Osteoblast (primary cell): ENCODE measurements around the gene RDH12. TPM values are rescaled to one million over a fixed set of nuclear protein-coding genes. Genes with fewer than 3 reads are reported as not detected.
A peak's percentile ranks its signal among the peaks of the same experiment; 100 is the strongest.
"Not testable (repeated sequence)": the region's sequence is repeated elsewhere in the genome, so short reads cannot be mapped to it uniquely, and the experiment has no call there.

Experiments used
- DNase-seq: peaks from one replicate; pipeline ENCODE4 v3.0.0; 2011; ENCODE audit warnings: low spot score, mixed read lengths; ENCODE audit not compliant: insufficient read length; ENCODE audit errors: missing footprints
- H2AFZ ChIP-seq: 2 replicates; pipeline ENCODE4 v1.6.0; 2011; ENCODE audit warnings: mild to moderate bottlenecking, low read length
- H3K27ac ChIP-seq: 2 replicates; pipeline ENCODE4 v1.5.1; 2011; ENCODE audit warnings: mild to moderate bottlenecking, low read depth, low read length, moderate library complexity
- H3K27me3 ChIP-seq: 2 replicates; pipeline ENCODE4 v1.6.0; 2012; ENCODE audit warnings: mild to moderate bottlenecking, control low read depth, inconsistent platforms, low read length, moderate library complexity; ENCODE audit not compliant: insufficient read depth
- H3K36me3 ChIP-seq: 2 replicates; pipeline ENCODE4 v1.5.1; 2011; ENCODE audit warnings: mild to moderate bottlenecking, low read length, control low read depth, moderate library complexity; ENCODE audit not compliant: insufficient read depth
- H3K4me1 ChIP-seq: 2 replicates; pipeline ENCODE4 v1.5.1; 2011; ENCODE audit warnings: mild to moderate bottlenecking, low read length, control low read depth, moderate library complexity; ENCODE audit not compliant: insufficient read depth
- H3K4me2 ChIP-seq: 2 replicates; pipeline ENCODE4 v1.6.0; 2011; ENCODE audit warnings: mild to moderate bottlenecking, low read length; ENCODE audit not compliant: insufficient read depth
- H3K4me3 ChIP-seq: fragments of 200-600 bp; sonication (generic); 3 replicates; pipeline ENCODE4 v1.5.1; 2012; ENCODE audit warnings: mild to moderate bottlenecking, low read length, inconsistent platforms; ENCODE audit not compliant: insufficient read depth
- H3K79me2 ChIP-seq: 2 replicates; pipeline ENCODE4 v1.6.0; 2012; ENCODE audit warnings: mild to moderate bottlenecking, low read length, control low read depth, inconsistent platforms; ENCODE audit not compliant: insufficient read depth
- H3K9me3 ChIP-seq: 2 replicates; pipeline ENCODE4 v1.5.1; 2011; ENCODE audit warnings: low read depth, low read length, control low read depth
- H4K20me1 ChIP-seq: 2 replicates; pipeline ENCODE4 v1.6.0; 2012; ENCODE audit warnings: mild to moderate bottlenecking, low read length, control low read depth; ENCODE audit not compliant: insufficient read depth
- total RNA-seq: library from RNA; depleted of rRNA; stranded (reverse); fragments of >200 nt; gene quantifications from 2 replicates; pipeline ENCODE4 v1.2.3, GENCODE V29; 2012
- TF ChIP-seq, protein P1 (sequence below): IDR thresholded peaks from 2 replicates; pipeline ENCODE4 v1.5.1; 2011; ENCODE audit warnings: mild to moderate bottlenecking, low read depth, low read length, moderate library complexity; ENCODE audit errors: extremely low read depth

RDH12 gene
- total RNA-seq: 0.29 TPM in 1 of 2 replicates, not detected in the other

DNA sequence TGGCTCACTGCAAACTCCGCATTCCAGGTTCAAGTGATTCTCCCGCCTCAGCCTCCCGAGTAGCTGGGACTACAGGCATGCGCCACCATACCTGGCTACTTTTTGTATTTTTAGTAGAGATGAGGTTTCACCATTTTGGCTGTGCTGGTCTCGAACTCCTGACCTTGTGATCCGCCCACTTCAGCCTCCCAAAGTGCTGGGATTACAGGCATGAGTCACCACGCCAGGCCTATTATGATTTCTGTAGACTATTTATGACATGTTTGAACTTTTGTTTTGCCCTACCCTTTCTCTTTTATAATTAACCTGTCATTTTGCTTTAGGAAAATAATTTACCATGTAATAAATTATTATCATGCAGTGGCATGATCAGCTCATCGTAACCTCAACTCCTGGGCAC is at the start of gene RDH12:
Gene RDH12 (plus strand): TSS at position 395 of the 400 bp plus-strand sequence. CDS start 20,757 bp downstream, outside the sequence.
- not testable (repeated sequence) for H3K27ac ChIP-seq, H3K9me3 ChIP-seq, H3K36me3 ChIP-seq, H2AFZ ChIP-seq, H3K27me3 ChIP-seq, H3K4me3 ChIP-seq, H3K79me2 ChIP-seq, H4K20me1 ChIP-seq, H3K4me1 ChIP-seq, DNase-seq
- H3K4me2 ChIP-seq: peak within 1 kb of the TSS; percentile 31

GRCh38 chr14:67652189-67652588 is 49.5 kb upstream of the RDH12 start:
- H3K4me2 ChIP-seq: no peak overlapping the region
- peaks cover 68% of the 10 kb centered on the region for H3K36me3 ChIP-seq
- no peak for DNase-seq
- no peaks in the 10 kb centered on the region for H4K20me1 ChIP-seq
- H3K27ac ChIP-seq: no peak overlapping the region
- TF ChIP-seq, protein P1, sequence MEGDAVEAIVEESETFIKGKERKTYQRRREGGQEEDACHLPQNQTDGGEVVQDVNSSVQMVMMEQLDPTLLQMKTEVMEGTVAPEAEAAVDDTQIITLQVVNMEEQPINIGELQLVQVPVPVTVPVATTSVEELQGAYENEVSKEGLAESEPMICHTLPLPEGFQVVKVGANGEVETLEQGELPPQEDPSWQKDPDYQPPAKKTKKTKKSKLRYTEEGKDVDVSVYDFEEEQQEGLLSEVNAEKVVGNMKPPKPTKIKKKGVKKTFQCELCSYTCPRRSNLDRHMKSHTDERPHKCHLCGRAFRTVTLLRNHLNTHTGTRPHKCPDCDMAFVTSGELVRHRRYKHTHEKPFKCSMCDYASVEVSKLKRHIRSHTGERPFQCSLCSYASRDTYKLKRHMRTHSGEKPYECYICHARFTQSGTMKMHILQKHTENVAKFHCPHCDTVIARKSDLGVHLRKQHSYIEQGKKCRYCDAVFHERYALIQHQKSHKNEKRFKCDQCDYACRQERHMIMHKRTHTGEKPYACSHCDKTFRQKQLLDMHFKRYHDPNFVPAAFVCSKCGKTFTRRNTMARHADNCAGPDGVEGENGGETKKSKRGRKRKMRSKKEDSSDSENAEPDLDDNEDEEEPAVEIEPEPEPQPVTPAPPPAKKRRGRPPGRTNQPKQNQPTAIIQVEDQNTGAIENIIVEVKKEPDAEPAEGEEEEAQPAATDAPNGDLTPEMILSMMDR: no peak
- no peak overlapping the region for H3K4me3 ChIP-seq
- H3K27me3 ChIP-seq: no peaks in the 10 kb centered on the region
- H2AFZ ChIP-seq: no peak overlapping the region
- peaks cover 14% of the 10 kb centered on the region for H3K4me1 ChIP-seq
- H3K9me3 ChIP-seq: no peaks in the 10 kb centered on the region
- peaks cover 2% of the 10 kb centered on the region for H3K79me2 ChIP-seq

- Histone ChIP-seq H3K9me3 (no peaks in the 10 kb centered on the region), H3K27me3 (no peaks in the 10 kb centered on the region), H3K36me3 (peaks cover 72% of the 10 kb centered on the region), H3K79me2 (peaks cover 8% of the 10 kb centered on the region), H3K4me1 (peaks cover 14% of the 10 kb centered on the region), H3K4me3 (no peak overlapping the region), H4K20me1 (no peaks in the 10 kb centered on the region), H3K27ac (no peak overlapping the region), H3K4me2 (no peak overlapping the region), H2AFZ (no peak overlapping the region)
- DNase-seq: no peak
- TF ChIP-seq, protein P1: no peak
These were observed 47.9 kb upstream of the RDH12 start for GRCh38 chr14:67653651-67654280.

DNA sequence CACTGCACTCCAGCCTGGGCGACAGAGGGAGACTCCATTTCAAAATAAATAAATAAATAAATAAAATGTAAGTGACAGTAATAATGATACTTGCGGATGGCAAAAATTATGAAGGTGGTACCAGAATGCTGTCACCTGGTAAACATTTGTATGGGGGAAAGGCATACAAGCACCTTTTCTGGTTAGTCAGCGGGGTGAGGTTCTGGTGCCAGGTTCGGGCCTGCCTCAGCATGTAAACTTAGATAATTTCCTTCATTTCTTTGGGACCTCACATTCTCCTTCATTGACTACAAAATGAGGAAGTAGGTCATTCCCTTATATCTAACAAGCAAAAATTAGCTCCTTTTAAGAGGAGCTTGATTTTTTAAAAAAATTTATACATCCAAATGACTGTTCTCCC is 38.1 kb upstream of the RDH12 start:
- TF ChIP-seq, protein P1: no peak
- Histone ChIP-seq H3K4me3 (no peak overlapping the region), H3K4me2 (no peak overlapping the region), H3K79me2 (peaks cover 91% of the 10 kb centered on the region), H3K9me3 (no peaks in the 10 kb centered on the region), H2AFZ (no peak overlapping the region), H3K27ac (no peak overlapping the region), H3K27me3 (no peaks in the 10 kb centered on the region), H3K4me1 (peaks cover 11% of the 10 kb centered on the region), H3K36me3 (peaks cover 13% of the 10 kb centered on the region), H4K20me1 (peaks cover 51% of the 10 kb centered on the region)
- DNase-seq: no peak
